Panc1 (cell line): ENCODE results near the gene PRKG1. TPM values are rescaled to one million over a fixed set of nuclear protein-coding genes. Genes with fewer than 3 reads are reported as not detected.

ENCODE experiments used
- ATAC-seq: fragments of 200-7000 bp; cut with Tn5 transposase; 2 replicates; pipeline ENCODE4 v1.9.1; 2020; ENCODE audit warnings: mild to moderate bottlenecking, moderate library complexity
- BruUV-seq: library from RNA; stranded (reverse); fragments of 400-500 nt; replicated peaks from 2 replicates; lab custom pipeline; 2021; lab: Mats Ljungman, UMichigan
- CTCF ChIA-PET: fragments of 300-600 bp; sonication (Branson Sonifier 250); formaldehyde crosslinking; loops from one replicate; lab custom pipeline; 2022; ENCODE audit warnings: antibody characterized with exemption; lab: Charles Lee
- POLR2A ChIA-PET: fragments of 300-600 bp; sonication (Branson Sonifier 250); formaldehyde crosslinking; loops from one replicate; lab custom pipeline; 2022; ENCODE audit warnings: antibody characterized with exemption; lab: Charles Lee
- DNase-seq: peaks from one replicate; pipeline ENCODE4 v3.0.0-alpha.2; 2010; ENCODE audit warnings: low read depth, low spot score
- H3K27ac ChIP-seq: 2 replicates; pipeline ENCODE4 v1.5.1; 2011; ENCODE audit warnings: mild to moderate bottlenecking, low read length, inconsistent platforms
- H3K27me3 ChIP-seq: fragments of 200-500 bp; sonication (Bioruptor generic); 2 replicates; pipeline ENCODE4 v1.6.0; 2014; ENCODE audit warnings: low read length, inconsistent platforms; ENCODE audit not compliant: control insufficient read depth, insufficient read depth
- H3K36me3 ChIP-seq: fragments of 200-500 bp; sonication (Bioruptor generic); 2 replicates; pipeline ENCODE4 v1.5.1; 2014; ENCODE audit warnings: inconsistent platforms, mild to moderate bottlenecking, low read length, moderate library complexity; ENCODE audit not compliant: control insufficient read depth, insufficient read depth
- H3K4me1 ChIP-seq: 2 replicates; pipeline ENCODE4 v1.5.1; 2011; ENCODE audit warnings: inconsistent platforms, mild to moderate bottlenecking, low read length, moderate library complexity; ENCODE audit not compliant: control insufficient read depth, insufficient read depth
- H3K4me3 ChIP-seq, 2 experiments: 2 replicates each; pipeline ENCODE4 v1.5.1; 2011 to 2012; ENCODE audit warnings: low read depth in 2 of 2, low read length in 2 of 2, mild to moderate bottlenecking in 2 of 2, inconsistent platforms in 1 of 2, moderate library complexity in 1 of 2
- H3K9me3 ChIP-seq: fragments of 200-500 bp; sonication (Bioruptor generic); 2 replicates; pipeline ENCODE4 v1.5.1; 2014; ENCODE audit warnings: low read depth, mild to moderate bottlenecking, inconsistent platforms, low read length, moderate library complexity; ENCODE audit not compliant: control insufficient read depth, insufficient read depth
- CTCF ChIP-seq: fragments of 450-650 bp; IDR thresholded peaks from 2 replicates; pipeline ENCODE4 v1.5.1; 2017; ENCODE audit warnings: mild to moderate bottlenecking
- POLR2AphosphoS5 ChIP-seq: IDR thresholded peaks from 2 replicates; pipeline ENCODE4 v1.6.1; 2012; ENCODE audit warnings: mild to moderate bottlenecking, low read depth, low read length, moderate library complexity
- SIN3A ChIP-seq: IDR thresholded peaks from 2 replicates; pipeline ENCODE4 v1.6.1; 2012; ENCODE audit warnings: low read depth, mild to moderate bottlenecking, low read length, moderate library complexity, borderline replicate concordance; ENCODE audit not compliant: insufficient read depth
- TCF7L2 ChIP-seq: IDR thresholded peaks from 2 replicates; pipeline ENCODE4 v1.6.1; 2011; ENCODE audit warnings: mild to moderate bottlenecking, low read depth, low read length, inconsistent platforms
- in situ Hi-C: cut with HindIII; loops from 2 replicates; pipeline ENCODE4 v1.10.0; 2016; ENCODE audit warnings: low sequenced_read_pairs, low pct_unique_long_range_greater_than_20kb
- intact Hi-C: fragments of 100-400 bp; cut with micrococcal nuclease; formaldehyde crosslinking; loops from one replicate; pipeline ENCODE4 v1.10.0; 2022; ENCODE audit not compliant: unreplicated experiment
- total RNA-seq: library from RNA; stranded (reverse); gene quantifications from one replicate; pipeline ENCODE4 v1.2.1, GENCODE V29; 2021; ENCODE audit not compliant: unreplicated experiment
- TF ChIP-seq, protein P1 (sequence below), 2 experiments: IDR thresholded peaks; 2 replicates each; pipeline ENCODE4 v1.6.1; 2011 to 2012; ENCODE audit warnings: low read depth in 2 of 2, control low read depth in 1 of 2, low read length in 1 of 2, mild to moderate bottlenecking in 1 of 2, moderate library complexity in 1 of 2; ENCODE audit not compliant: insufficient read depth in 1 of 2

Gene PRKG1
- total RNA-seq, 1 experiment from 2014 or later: 0.92 TPM

- Histone ChIP-seq H3K27ac (peak overlapping the region; percentile 69), H3K36me3 (no peaks in the 10 kb centered on the region), H3K4me1 (no peaks in the 10 kb centered on the region), H3K27me3 (no peaks in the 10 kb centered on the region), H3K4me3 (no peak overlapping the region), H3K9me3 (peaks cover 27% of the 10 kb centered on the region; the same call in 1 of the 2 replicates)
- ChIA-PET CTCF (interaction anchor here (0.7 kb wide), 1 partner anchor 12 kb away, joined by 3 read pairs; the partner anchor contains the start of gene DKK1), POLR2A (no interaction called here)
- intact Hi-C loops: no loop called here
- in situ Hi-C loops: no loop called here
- ATAC-seq (no peak), DNase-seq (no peak)
- no peak for TF ChIP-seq TCF7L2
- TF ChIP-seq SIN3A: no peak
- TF ChIP-seq POLR2AphosphoS5: no peak
- TF ChIP-seq, protein P1, sequence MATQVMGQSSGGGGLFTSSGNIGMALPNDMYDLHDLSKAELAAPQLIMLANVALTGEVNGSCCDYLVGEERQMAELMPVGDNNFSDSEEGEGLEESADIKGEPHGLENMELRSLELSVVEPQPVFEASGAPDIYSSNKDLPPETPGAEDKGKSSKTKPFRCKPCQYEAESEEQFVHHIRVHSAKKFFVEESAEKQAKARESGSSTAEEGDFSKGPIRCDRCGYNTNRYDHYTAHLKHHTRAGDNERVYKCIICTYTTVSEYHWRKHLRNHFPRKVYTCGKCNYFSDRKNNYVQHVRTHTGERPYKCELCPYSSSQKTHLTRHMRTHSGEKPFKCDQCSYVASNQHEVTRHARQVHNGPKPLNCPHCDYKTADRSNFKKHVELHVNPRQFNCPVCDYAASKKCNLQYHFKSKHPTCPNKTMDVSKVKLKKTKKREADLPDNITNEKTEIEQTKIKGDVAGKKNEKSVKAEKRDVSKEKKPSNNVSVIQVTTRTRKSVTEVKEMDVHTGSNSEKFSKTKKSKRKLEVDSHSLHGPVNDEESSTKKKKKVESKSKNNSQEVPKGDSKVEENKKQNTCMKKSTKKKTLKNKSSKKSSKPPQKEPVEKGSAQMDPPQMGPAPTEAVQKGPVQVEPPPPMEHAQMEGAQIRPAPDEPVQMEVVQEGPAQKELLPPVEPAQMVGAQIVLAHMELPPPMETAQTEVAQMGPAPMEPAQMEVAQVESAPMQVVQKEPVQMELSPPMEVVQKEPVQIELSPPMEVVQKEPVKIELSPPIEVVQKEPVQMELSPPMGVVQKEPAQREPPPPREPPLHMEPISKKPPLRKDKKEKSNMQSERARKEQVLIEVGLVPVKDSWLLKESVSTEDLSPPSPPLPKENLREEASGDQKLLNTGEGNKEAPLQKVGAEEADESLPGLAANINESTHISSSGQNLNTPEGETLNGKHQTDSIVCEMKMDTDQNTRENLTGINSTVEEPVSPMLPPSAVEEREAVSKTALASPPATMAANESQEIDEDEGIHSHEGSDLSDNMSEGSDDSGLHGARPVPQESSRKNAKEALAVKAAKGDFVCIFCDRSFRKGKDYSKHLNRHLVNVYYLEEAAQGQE (IDR thresholded peaks at IDR 0.05; ENCODE audit: insufficient read depth in 1 of 2, low read depth in 2 of 2, low read length in 1 of 2): no peak
- TF ChIP-seq CTCF: no peak
- BruUV-seq: no TSS peak
These were observed 1252.1 kb downstream of the PRKG1 start for GRCh38 chr10:52326382-52326781.

DNA sequence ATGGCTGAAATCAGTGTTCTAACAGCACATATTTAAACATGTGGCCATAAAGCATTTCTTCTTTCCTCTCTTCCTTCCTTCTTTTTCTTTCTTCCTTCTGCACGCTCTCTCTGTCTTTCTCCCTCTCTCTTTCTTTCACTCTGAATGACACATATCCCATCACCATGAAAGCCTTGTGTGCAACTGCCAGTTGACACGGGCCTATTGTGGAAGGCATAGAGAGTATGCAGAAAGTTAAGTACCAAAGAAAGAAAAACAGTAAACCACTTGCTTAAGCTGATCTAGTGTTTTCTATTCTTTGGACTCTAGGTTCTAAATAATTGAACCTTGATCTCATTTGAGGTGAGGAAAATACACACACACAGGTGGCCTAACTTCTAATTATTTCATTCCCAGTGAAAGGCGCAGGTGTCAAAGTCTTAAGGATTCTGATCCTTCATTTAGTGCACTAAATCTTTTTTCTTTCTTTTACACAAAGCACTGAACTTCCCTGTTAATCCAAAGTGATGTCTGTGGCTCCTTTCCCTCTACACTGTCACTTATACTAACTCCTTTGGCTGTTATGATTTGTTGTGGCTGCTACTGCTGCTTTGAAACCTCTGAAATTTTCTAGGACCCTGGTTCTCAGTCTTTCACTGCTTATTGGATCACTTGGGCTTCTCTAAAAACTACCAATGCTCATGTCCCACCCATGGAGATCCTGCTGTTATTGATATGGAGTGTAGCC is 1257.5 kb downstream of the PRKG1 start:
- DNase-seq: no peak
- no TSS peak for BruUV-seq
- intact Hi-C loops: no loop called here
- in situ Hi-C loops: no loop called here
- Histone ChIP-seq H3K27ac (peak overlapping the region; percentile 77), H3K36me3 (no peaks in the 10 kb centered on the region), H3K9me3 (peaks cover 7% of the 10 kb centered on the region; the same call in 1 of the 2 replicates), H3K4me1 (peaks cover 3% of the 10 kb centered on the region; the same call in 1 of the 2 replicates), H3K4me3 (no peak overlapping the region), H3K27me3 (no peaks in the 10 kb centered on the region)
- ATAC-seq: peak; percentile 62
- TF ChIP-seq POLR2AphosphoS5: no peak
- no peak for TF ChIP-seq SIN3A
- TF ChIP-seq CTCF: no peak
- ChIA-PET CTCF (interaction anchor here (0.6 kb wide), 1 partner anchor 9 kb away, joined by 6 read pairs; no protein-coding TSS in a partner anchor), POLR2A (no interaction called here)
